NOMO-1 treated with dmso at 0.1 percent for 144 hours (cell line): ENCODE measurements around the gene ZP1.
"Not testable (repeated sequence)": the region's sequence is repeated elsewhere in the genome, so short reads cannot be mapped to it uniquely, and the experiment has no call there.

Source experiments
- DNase-seq: peaks from one replicate; lab custom pipeline; 2025; ENCODE audit not compliant: unreplicated experiment; lab: John Stamatoyannopoulos, UW

The ZP1 gene

DNA sequence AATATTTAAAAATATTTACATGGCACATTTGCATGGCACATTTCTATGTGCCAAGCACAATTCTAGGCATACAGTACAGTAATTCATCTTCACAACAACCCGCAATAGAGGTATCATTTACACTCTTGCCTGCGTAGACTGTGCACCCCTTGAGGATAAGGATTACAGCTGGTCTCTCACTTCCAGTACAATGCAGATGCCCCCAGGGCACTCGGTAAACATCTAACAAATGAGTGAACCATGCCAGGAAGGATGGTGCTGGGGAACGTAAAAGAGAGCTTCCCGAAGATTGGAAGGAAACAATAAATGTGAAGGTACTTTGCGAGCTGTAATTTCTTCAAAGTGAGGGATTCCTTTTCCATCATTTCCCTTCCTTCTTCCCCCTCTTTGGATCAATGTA is 37.7 kb downstream of the ZP1 start:
- DNase-seq = no peak

DNA sequence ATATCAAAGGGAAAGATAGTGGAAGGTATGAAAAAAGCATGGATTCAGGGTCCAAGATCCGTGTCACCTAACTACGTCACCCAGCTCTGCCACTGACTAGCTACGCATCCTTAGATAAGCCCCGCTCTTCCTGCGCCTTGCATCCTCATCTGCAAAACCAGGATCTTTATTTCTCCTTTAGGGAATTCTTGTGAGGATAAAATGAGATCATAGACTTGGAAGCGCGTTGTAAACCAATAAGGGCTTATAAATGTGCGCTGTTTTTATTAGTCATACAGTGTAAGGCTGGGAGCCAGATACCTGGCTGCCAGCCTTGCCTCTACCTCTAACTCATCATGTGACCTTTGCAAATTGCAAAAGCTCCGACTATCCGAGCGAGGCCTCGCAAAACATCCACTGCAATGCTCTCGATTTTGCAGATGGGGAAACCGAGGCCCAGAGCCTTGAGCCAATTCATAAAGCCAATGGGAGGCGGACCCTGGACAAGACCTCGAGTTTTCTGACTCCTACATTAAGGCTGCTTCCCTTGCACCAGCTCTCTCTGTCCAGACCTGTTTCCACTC is 38.3 kb downstream of the ZP1 start:
- no peak for DNase-seq

GRCh38 chr11:60906132-60906972 is 39.0 kb downstream of the ZP1 start, which contains the start of gene PRPF19:
Gene PRPF19 (minus strand): TSS chr11:60906585. CDS start chr11:60906382, 203 bp downstream.
- DNase-seq = peak; percentile 98

- DNase-seq = no peak
Measured at GRCh38 chr11:60908803-60909202, 41.5 kb downstream of the ZP1 start.

DNA sequence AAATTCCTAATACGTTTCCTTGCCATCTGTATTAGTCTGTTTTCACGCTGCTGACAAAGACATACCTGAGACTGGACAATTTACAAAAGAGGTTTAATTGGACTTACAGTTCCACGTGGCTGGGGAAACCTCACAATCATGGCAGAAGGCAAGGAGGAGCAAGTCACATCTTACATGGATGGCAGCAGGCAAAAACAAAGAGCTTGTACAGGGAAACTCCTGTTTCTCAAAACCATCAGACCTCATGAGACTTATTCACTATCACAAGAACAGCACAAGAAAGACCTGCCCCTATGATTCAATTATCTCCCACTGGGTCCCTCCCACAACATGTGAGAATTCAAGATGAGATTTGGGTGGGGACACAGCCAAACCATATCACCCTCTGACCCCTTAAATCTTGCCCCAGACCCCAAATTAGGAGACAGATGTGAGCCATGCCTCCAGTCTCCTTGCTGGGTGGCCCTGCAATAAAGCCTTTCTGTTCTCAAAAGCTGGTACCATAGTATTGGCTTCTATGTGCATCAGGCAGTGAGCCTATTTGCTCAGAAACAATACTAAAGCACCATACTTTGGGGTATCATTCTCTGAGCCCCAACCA is 42.4 kb downstream of the ZP1 start:
- not testable (repeated sequence) for DNase-seq

GRCh38 chr11:60910281-60910687 is 42.9 kb downstream of the ZP1 start:
- DNase-seq = peak; percentile 73

- DNase-seq = no peak
Measured at GRCh38 chr11:60910711-60911380, 43.5 kb downstream of the ZP1 start.

DNA sequence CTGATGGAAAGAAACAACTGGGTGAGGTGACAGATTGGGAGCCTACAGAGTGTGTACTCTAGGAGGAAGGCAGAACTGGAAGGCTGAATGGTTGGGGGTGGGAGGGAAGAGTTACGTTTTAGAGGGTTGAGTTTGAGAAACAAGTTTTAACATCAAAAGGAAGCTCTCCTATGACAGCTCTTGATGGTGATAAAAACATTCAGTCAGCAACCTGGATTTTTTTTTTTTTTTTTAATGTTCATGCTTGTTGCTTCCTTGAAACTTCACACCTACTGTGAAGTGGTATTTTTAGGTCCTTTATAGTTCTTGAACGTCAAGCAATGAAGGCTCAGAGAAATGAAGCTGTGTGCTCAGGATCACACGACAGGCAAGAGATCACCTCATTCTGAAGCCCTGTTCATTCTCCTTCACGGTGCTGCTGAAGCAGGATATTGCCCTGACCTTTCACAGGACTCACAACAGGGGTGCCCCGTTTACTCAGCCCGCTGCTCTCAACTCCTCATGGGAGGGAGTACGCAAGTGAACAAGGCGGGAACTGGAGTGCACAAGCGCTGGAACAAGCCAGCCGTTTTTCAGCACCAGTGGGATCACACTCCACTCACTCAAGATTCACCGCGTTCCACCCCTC is 45.0 kb downstream of the ZP1 start:
- no peak for DNase-seq

DNA sequence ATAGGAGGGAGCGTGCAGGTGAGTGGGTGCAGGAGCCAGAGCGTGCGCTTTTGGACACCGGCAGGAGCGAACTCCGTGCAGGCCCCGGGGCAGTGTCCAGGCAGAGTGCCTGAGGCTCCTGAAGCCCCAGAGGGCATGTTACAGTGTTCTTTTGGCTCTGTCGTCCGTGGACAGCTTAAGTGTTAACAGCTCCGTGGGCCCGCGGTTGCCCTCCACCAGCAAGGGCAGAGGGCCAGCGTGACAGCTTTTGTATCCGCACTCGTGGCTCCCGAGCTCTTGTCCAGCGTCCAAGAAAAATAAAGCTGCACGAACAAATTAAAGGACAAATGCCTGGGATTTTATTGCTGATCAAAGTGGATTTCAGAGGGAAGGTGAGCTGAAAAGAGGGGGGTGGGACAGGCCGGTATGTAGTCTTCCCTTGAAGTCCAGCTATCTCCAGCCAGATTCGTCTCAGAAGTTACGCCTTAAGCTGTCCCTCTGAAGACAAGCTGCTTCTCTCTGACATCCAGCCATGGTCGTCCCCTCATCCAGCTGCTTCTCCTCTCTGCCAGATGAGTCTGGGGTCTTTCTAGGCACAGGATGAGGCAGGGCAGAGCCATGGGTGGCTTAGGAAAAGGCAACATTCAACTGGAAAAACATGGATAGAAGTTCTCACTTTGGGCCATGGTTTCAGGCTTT is 45.6 kb downstream of the ZP1 start:
- DNase-seq = no peak

GRCh38 chr11:60913793-60914632 is 46.7 kb downstream of the ZP1 start, which contains the start of gene TMEM109:
Gene TMEM109 (plus strand): TSS chr11:60914158. CDS start chr11:60919694, 5,536 bp downstream.
- peak; percentile 75 for DNase-seq

- DNase-seq = no peak
Measured at GRCh38 chr11:60914633-60915247, 47.4 kb downstream of the ZP1 start.

GRCh38 chr11:60915248-60915914 is 48.0 kb downstream of the ZP1 start:
- peak; percentile 77 for DNase-seq

DNA sequence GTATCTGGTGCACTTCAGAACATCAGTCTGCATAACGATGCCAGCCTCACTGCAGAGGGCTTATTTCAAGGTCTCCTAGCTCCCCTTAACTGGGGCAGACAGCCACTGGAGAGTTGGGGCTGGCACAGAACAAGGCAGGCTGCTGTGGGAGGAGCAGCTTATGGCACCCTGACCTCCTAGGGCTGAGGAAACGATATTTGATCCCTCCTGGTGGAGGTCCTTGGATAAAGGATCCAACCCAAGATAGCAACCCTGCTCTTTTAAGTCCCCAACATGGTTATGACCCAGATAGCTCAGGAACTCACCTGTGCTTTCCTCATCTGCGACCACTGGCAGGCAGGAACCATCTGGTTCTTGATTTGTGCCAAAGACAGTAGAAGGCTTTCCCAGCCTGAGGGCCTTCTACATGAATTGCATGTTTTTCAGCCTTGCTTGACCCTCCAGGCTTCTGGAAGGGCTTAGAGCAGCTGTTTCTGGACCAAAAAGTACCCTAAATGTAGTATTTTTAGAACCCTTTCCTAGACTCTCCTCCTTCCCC is 49.4 kb downstream of the ZP1 start:
- no peak for DNase-seq

DNA sequence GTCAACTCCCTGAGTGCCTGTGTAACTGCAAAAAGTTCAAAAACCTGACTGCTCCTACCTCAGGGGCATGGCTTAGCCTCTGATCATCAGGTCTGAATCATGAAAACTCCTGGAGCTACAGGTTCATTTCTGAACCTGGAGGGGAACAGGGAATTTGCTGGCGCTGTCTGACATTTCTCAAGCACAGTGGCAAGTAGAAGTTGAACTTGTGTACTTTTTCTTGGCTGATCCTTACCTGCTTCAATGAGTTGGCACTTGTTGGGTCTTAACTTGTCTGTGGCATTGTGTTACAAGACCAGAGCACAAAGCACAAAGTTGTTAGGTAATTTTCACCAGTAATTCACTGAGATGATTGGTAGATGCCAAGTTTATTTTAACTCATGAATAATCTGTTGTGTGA is 49.9 kb downstream of the ZP1 start:
- no peak for DNase-seq

DNA sequence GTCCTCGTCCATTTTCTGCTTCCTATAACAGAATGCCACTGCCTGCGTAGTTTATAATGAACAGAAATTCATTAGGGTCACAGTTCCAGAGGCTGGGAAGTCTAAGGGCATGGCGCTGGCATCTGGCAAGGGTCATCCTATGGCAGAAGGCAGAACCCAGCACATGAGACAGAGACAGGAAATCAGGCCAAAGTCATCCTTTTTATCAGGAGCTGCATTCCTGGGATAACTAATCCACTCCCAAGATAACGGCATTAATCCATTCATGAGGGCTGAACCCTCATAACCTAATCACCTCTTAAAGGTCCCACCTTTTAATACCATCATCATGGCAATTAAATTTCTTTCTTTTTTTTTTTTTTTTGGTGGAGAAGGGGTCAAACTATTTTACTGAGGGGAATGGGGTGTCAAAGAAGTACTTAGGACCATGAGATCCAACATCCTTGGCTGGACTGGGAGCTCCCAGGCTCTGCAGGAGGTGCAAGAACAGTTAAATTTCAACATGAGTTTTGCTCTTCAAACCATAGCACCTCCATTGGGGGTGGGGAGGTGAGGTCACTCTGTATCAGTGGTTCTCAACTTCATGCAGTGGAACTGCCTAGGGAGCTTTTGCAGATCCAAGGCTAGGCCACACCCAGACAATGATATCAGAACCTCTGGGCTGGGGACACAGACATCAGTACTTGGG is 51.1 kb downstream of the ZP1 start:
- DNase-seq = no peak

GRCh38 chr11:60918939-60919265 is 51.6 kb downstream of the ZP1 start:
- DNase-seq = no peak

DNA sequence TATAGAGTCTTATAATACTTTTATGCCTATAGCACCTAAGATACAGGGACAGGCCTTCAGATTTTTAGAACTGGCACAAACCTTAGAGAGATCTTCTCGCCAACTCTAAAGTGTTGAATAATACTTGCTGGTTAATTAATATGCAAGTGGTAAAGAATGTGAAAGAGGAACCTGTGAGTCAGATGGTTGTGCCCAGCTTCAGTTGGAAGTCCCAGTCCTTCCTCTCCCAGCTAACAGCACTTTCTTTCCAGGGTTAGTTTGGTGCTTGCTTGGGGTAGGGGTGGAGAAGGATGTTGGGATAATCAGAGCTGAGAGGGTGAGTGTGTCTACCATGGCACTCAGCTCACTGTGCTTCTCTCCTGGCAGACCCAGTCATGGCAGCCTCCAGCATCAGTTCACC is 52.0 kb downstream of the ZP1 start:
- peak; percentile 31 for DNase-seq

- DNase-seq = no peak
Measured at GRCh38 chr11:60919956-60920355, 52.6 kb downstream of the ZP1 start.
